Measurements from ENCODE around the gene KRABD2.
A peak's percentile ranks its signal among the peaks of the same experiment; 100 is the strongest.
"Not testable (repeated sequence)": the region's sequence is repeated elsewhere in the genome, so short reads cannot be mapped to it uniquely, and the experiment has no call there.

Gene KRABD2

GRCh38 chr17:8392274-8392673, 15.8 kb upstream of the KRABD2 start:
- no peak for DNase-seq

GRCh38 chr17:8391711-8392110, 15.2 kb upstream of the KRABD2 start:
- no peak for DNase-seq

- no peak for DNase-seq
Observed at GRCh38 chr17:8387914-8388651, 11.6 kb upstream of the KRABD2 start.

GRCh38 chr17:8386841-8387240, 10.3 kb upstream of the KRABD2 start:
- DNase-seq: no peak

- DNase-seq: no peak
Observed at GRCh38 chr17:8384801-8385378, 8.4 kb upstream of the KRABD2 start.

- DNase-seq: peak; percentile 98
Observed at GRCh38 chr17:8383143-8383822, 6.8 kb upstream of the KRABD2 start, which contains the start of gene RPL26. TSS of gene RPL26 (minus strand) at chr17:8383193. CDS start at chr17:8382310, 883 bp downstream.

GRCh38 chr17:8382880-8383142, 6.3 kb upstream of the KRABD2 start:
- DNase-seq: no peak

- DNase-seq: no peak
Observed at GRCh38 chr17:8382052-8382879, 5.8 kb upstream of the KRABD2 start.

- DNase-seq: no peak
Observed at GRCh38 chr17:8380049-8380448, 3.5 kb upstream of the KRABD2 start.

- not testable (repeated sequence) for DNase-seq
Observed at GRCh38 chr17:8378117-8378516, 1.6 kb upstream of the KRABD2 start.

GRCh38 chr17:8377422-8377821, 918 bp upstream of the KRABD2 start:
- no peak for DNase-seq

- no peak for DNase-seq
Observed at GRCh38 chr17:8375738-8376259, 705 bp downstream of the KRABD2 start.

- not testable (repeated sequence) for DNase-seq
Observed at GRCh38 chr17:8373856-8374255, 2.6 kb downstream of the KRABD2 start.

GRCh38 chr17:8372422-8372821, 4.1 kb downstream of the KRABD2 start:
- DNase-seq: no peak

GRCh38 chr17:8371786-8372185, 4.7 kb downstream of the KRABD2 start:
- no peak for DNase-seq

GRCh38 chr17:8369944-8370343, 6.6 kb downstream of the KRABD2 start:
- no peak for DNase-seq

GRCh38 chr17:8368193-8368592, 8.3 kb downstream of the KRABD2 start:
- no peak for DNase-seq

- no peak for DNase-seq
Observed at GRCh38 chr17:8366231-8366630, 10.3 kb downstream of the KRABD2 start.

GRCh38 chr17:8365143-8365542, 11.4 kb downstream of the KRABD2 start:
- no peak for DNase-seq

- peak in 1 of 2 experiments; percentile 35 for DNase-seq
Observed at GRCh38 chr17:8362651-8363332, 13.7 kb downstream of the KRABD2 start.

GRCh38 chr17:8360751-8361150, 15.8 kb downstream of the KRABD2 start:
- DNase-seq: no peak

- peak in 1 of 2 experiments; percentile 7 for DNase-seq
Observed at GRCh38 chr17:8360260-8360659, 16.2 kb downstream of the KRABD2 start.

GRCh38 chr17:8359769-8360168, 16.7 kb downstream of the KRABD2 start:
- DNase-seq: peak in 1 of 2 experiments; percentile 64

All from NCI-H446 (cell line).